ENCODE results near the gene DNAJC30. TPM values are rescaled to one million over a fixed set of nuclear protein-coding genes. Genes with fewer than 3 reads are reported as not detected.

DNAJC30 gene
- polyA plus RNA-seq, 1 of the 3 experiments (the other 2 are of a cell fraction), result 11.0 TPM

GRCh38 chr7:73705551-73705920, 22.3 kb upstream of the DNAJC30 start:
- no peaks in the 10 kb centered on the region for H3K27me3 ChIP-seq (ENCODE audit: insufficient read depth)
- peak overlapping the region; percentile 29; the same call in 1 of the 2 replicates for H3K9ac ChIP-seq
- peak; percentile 32 for DNase-seq

GRCh38 chr7:73704640-73705550, 21.6 kb upstream of the DNAJC30 start:
- H3K9ac ChIP-seq, result peak overlapping the region; percentile 29; the same call in 1 of the 2 replicates
- H3K9me3 ChIP-seq, result no peaks in the 10 kb centered on the region
- POLR2A ChIA-PET, result interaction anchor here (1.1 kb wide), 1 partner anchor 21 kb away, joined by 4 read pairs; the partner anchor contains the start of genes BUD23 and DNAJC30
- WGBS (ENCODE audit: low lambda C conversion rate), result 46% methylated on average over 12 of the region's 23 CpGs
- peaks cover 45% of the 10 kb centered on the region for H4K20me1 ChIP-seq (ENCODE audit: insufficient read depth)
- no peak overlapping the region for H3K4me3 ChIP-seq (ENCODE audit: low read depth in 2 of 2, low read length in 1 of 2)
- H3K36me3 ChIP-seq (replicated peaks in 1 of 2; ENCODE audit: control insufficient read depth in 1 of 2, insufficient read depth in 2 of 2, low read length in 1 of 2), result peaks cover 37 to 41% of the 10 kb centered on the region in 2 experiments
- peak; percentile 42 for DNase-seq
- TF ChIP-seq NFIC (IDR thresholded peaks at IDR 0.05; ENCODE audit: borderline replicate concordance), result peak; percentile 70
- TF ChIP-seq POLR2AphosphoS5 (IDR thresholded peaks at IDR 0.05; ENCODE audit: low read depth, low read length), result no peak
- TF ChIP-seq REST (IDR thresholded peaks at IDR 0.05; ENCODE audit: low read depth, low read length), result no peak
- TF ChIP-seq JUND (IDR thresholded peaks at IDR 0.05), result 0 out of 2 replicates have a peak, but pooled peaks have one; percentile 4
- TF ChIP-seq FOSL2 (IDR thresholded peaks at IDR 0.05; ENCODE audit: borderline replicate concordance, low read depth), result peak; percentile 58; the same call in 1 of the 2 replicates
- TF ChIP-seq EP300 (IDR thresholded peaks at IDR 0.05; ENCODE audit: borderline replicate concordance in 1 of 2, low read depth in 1 of 2, low read length in 1 of 2), result peak in 1 of 2 experiments; percentile 50; a peak in 1 of 4 replicates
- peak; percentile 68 for TF ChIP-seq TCF12 (IDR thresholded peaks at IDR 0.05)
- TF ChIP-seq PBX3 (IDR thresholded peaks at IDR 0.05), result peak; percentile 47; the same call in 1 of the 2 replicates
- no peak for TF ChIP-seq RCOR1 (IDR thresholded peaks at IDR 0.05; ENCODE audit: low read length)
- no peaks in the 10 kb centered on the region for H3K27me3 ChIP-seq (ENCODE audit: insufficient read depth)
- peaks cover 61% of the 10 kb centered on the region for H3F3A ChIP-seq (replicated peaks; ENCODE audit: insufficient read depth)
- CTCF ChIA-PET, result interaction anchor here (0.8 to 4.5 kb wide), 11 partner anchors 11 to 363 kb away, joined by 3 to 27 read pairs (median 3); partner anchors contain the start of gene VPS37D
- no peaks in the 10 kb centered on the region for H3K9me2 ChIP-seq
- H3K4me1 ChIP-seq (ENCODE audit: control insufficient read depth in 1 of 2, insufficient read depth in 2 of 2, low read depth in 1 of 2, low read length in 1 of 2), result peaks cover 0 to 42% of the 10 kb centered on the region in 2 experiments; a peak in 3 of 4 replicates
- peak overlapping the region; percentile 56 for H3K4me2 ChIP-seq
- H3K27ac ChIP-seq (ENCODE audit: low read depth in 2 of 2, low read length in 1 of 2), result peak overlapping the region in 1 of 2 experiments; percentile 72; a peak in 2 of 4 replicates
- peaks cover 48% of the 10 kb centered on the region for H3K79me2 ChIP-seq (ENCODE audit: insufficient read depth)
- no peak overlapping the region for H2AFZ ChIP-seq (ENCODE audit: low read depth)

More at GRCh38 chr7:73705551-73705920, 22.3 kb upstream of the DNAJC30 start:
- Histone ChIP-seq H2AFZ (ENCODE audit: low read depth) (no peak overlapping the region), H3K79me2 (ENCODE audit: insufficient read depth) (peaks cover 54% of the 10 kb centered on the region), H3F3A (replicated peaks; ENCODE audit: insufficient read depth) (peaks cover 66% of the 10 kb centered on the region), H4K20me1 (ENCODE audit: insufficient read depth) (peaks cover 51% of the 10 kb centered on the region), H3K4me3 (ENCODE audit: low read depth in 2 of 2, low read length in 1 of 2) (no peak overlapping the region), H3K4me2 (peak overlapping the region; percentile 56), H3K27ac (ENCODE audit: low read depth in 2 of 2, low read length in 1 of 2) (peak overlapping the region in 1 of 2 experiments; percentile 72; a peak in 2 of 4 replicates), H3K9me3 (no peaks in the 10 kb centered on the region), H3K9me2 (no peaks in the 10 kb centered on the region), H3K4me1 (ENCODE audit: control insufficient read depth in 1 of 2, insufficient read depth in 2 of 2, low read depth in 1 of 2, low read length in 1 of 2) (peaks cover 0 to 42% of the 10 kb centered on the region in 2 experiments; a peak in 3 of 4 replicates), H3K36me3 (replicated peaks in 1 of 2; ENCODE audit: control insufficient read depth in 1 of 2, insufficient read depth in 2 of 2, low read length in 1 of 2) (peaks cover 31 to 40% of the 10 kb centered on the region in 2 experiments)
- ChIA-PET CTCF (interaction anchor here (0.8 to 4.5 kb wide), 8 partner anchors 10 to 364 kb away, joined by 3 to 27 read pairs (median 3); partner anchors contain the start of gene VPS37D), POLR2A (interaction anchor here (1.1 kb wide), 1 partner anchor 22 kb away, joined by 4 read pairs; the partner anchor contains the start of genes BUD23 and DNAJC30)
- 81% methylated on average over 10 of the region's 10 CpGs for WGBS (ENCODE audit: low lambda C conversion rate)
- no peak for TF ChIP-seq USF1 (IDR thresholded peaks at IDR 0.05; ENCODE audit: borderline replicate concordance, low read depth)
- TF ChIP-seq YY1 (IDR thresholded peaks at IDR 0.05; ENCODE audit: low read depth), result no peak
- no peak for TF ChIP-seq EP300 (IDR thresholded peaks at IDR 0.05; ENCODE audit: borderline replicate concordance in 1 of 2, low read depth in 1 of 2, low read length in 1 of 2)
- TF ChIP-seq IRF3 (IDR thresholded peaks at IDR 0.05; ENCODE audit: low read depth, low read length), result no peak
- no peak for TF ChIP-seq POLR2AphosphoS5 (IDR thresholded peaks at IDR 0.05; ENCODE audit: low read depth, low read length)
- no peak for TF ChIP-seq FOXM1 (IDR thresholded peaks at IDR 0.05; ENCODE audit: low read depth)
- no peak for TF ChIP-seq NRF1 (IDR thresholded peaks at IDR 0.05; ENCODE audit: low read depth, low read length)
- TF ChIP-seq RXRA (IDR thresholded peaks at IDR 0.05; ENCODE audit: borderline replicate concordance, low read depth), result no peak
- no peak for TF ChIP-seq CHD2 (IDR thresholded peaks at IDR 0.05; ENCODE audit: low read length, partially characterized antibody)
- TF ChIP-seq TEAD4 (IDR thresholded peaks at IDR 0.05; ENCODE audit: borderline replicate concordance, insufficient read depth), result no peak
- TF ChIP-seq TAF1 (IDR thresholded peaks at IDR 0.05; ENCODE audit: borderline replicate concordance, low read depth, low read length), result no peak

Measured in SK-N-SH (cell line).